ENCODE data around the gene CLIC6.

GRCh38 chr21:34762786-34763185 lies 94.0 kb downstream of the CLIC6 start:
- TF ChIP-seq CTCF (IDR thresholded peaks at IDR 0.05) (no peak), ZFX (IDR thresholded peaks at IDR 0.05; ENCODE audit: borderline replicate concordance) (no peak)
